Activated CD4-positive, alpha-beta T cell treated with anti-CD3 and anti-CD28 coated beads for 4 hours (primary cell): ENCODE data around the gene IL17RE.
"Not testable (repeated sequence)": the region's sequence is repeated elsewhere in the genome, so short reads cannot be mapped to it uniquely, and the experiment has no call there.

Source experiments
- DNase-seq, 2 donors: peaks; one replicate each; pipeline ENCODE4 v3.0.0-alpha.2; 2020

The IL17RE gene

DNA sequence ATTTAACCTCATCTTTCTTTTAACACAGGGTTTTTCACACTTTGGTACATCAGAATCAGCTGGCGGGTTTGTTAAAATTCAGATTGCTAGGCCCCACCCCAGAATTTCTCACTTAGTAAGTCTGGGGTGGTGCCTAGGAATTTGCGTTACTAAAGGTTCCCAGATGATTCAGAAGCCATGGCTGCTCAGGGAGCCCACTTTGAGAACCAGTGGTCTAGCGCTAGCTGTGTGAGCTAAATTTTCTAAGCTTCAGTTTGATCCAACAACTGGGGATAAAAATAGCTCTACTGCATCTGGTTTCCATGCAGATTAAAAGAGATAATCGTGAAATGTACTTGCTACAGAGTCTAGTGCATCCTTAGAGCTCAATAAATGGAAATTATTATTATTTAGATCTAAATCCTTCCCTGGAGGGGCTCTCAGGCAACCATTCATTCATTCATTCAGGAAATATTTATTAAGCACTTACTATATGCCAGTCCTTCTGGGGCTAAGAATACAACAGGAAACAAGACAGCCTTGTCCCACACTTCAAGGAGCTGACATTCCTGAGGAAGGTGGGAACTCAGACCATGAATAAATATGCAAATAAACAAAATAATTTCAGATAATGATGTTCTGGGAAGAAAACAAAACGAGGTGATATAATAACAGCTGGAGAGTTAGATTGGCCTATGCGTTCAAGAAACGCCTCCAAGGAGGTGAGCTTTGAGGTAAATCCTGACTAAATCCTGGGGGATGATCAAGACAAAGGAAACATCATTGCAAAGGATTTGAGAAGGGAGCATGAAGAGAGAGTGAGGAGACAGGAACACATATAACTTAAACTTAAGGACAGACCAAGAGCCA lies 18.7 kb upstream of the IL17RE start:
- DNase-seq = no peak

DNA sequence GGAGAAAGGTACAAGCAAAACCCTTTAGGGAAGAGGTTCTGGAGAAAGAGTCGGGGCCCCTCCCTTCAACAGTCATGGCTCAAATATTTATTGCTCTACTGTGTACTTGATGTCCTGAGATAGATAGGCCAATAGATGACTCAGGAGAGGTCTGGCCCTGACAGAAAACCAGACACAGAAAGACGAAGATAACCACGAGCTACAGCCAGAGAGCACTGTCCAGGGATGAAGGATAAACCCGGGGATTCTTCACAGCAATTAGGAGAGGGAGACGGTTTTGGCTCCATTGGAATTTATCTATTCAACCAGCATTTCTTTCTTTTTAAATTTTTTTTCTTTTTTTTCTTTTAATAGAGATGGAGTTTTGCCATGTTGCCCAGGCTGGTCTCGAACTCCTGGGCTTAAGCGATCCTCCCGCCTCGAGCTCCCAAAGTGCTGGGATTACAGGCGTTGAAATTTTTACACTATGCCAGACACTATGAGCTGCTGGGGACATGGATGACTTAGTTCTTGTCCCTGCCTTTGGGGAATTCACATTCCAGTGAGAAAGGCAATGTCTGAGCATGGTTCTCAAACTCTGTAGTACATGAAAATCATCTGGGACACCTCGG lies 18.0 kb upstream of the IL17RE start:
- no peak for DNase-seq

DNA sequence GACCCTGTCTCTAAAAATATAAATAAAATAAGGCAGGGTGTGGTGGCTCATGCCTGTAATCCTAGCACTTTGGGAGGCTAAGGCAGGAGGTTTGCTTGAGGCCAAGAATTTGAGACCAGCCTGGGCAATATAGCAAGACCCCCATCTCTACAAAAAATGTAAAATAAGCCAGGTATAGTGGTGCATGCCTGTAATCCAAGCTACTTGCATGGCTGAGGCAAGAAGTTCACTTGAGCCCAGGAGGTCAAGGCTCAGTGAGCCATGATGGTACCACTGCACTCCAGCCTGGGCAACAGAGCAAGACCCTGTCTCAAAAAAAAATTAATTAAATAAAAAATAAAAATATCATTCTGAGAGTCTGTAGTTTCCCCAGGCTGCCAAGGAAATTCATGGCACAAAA lies 16.3 kb upstream of the IL17RE start:
- DNase-seq = no peak

DNA sequence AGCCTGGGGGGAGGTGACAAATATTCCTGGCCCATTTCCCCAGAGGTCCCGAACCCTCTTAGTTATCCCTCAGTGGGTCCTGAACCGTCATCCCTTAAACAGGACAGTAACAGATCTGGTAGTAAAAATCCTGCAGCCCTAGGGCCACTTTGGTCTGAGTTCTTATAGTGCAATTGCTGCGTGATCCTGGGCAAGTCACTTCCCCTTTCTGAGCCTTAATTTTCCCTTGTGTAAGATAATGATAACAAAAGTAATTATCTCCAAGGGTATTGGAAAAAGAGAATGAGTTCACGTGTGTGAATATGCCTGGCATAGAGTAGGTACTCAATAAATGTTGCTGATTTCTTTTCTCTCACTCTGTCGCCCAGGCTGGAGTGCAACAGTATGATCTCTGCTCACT lies 15.2 kb upstream of the IL17RE start:
- DNase-seq = no peak

DNA sequence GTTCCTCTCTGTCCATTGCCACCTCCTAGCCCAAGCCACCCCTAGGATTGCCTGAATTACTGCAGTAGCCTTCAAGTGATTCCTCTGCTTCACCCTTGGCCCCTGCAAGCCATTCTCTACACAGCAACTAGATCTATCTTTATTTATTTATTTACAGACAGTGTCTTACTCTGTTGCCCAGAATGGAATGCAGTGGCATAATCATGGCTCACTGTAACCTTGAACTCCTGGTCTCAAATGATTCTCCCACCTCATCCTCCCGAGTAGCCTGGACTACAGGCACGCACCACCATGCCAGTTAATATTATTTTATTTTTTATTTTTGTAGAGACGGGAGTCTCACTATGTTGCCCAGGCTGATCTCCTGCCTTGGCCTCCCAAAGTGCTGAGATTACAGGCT lies 14.1 kb upstream of the IL17RE start:
- no peak for DNase-seq

DNA sequence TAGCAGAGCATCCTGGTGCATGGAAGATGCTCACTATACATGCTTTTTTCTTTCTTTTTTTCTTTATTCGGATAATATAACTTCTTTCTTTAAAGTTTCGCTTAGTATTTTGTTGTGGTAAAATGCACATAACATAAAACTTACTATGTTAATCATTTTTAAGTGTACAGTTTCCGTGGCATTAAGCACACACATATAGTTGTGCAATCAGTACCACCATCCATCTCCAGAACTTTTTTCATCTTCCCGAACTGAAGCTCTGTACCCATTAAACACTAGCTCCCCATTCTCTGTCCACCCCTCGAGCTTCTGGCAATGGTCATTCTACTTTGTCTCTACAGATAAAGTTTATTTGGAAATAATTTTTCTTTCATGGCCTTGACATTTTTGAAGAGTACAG lies 13.2 kb upstream of the IL17RE start:
- DNase-seq = no peak

DNA sequence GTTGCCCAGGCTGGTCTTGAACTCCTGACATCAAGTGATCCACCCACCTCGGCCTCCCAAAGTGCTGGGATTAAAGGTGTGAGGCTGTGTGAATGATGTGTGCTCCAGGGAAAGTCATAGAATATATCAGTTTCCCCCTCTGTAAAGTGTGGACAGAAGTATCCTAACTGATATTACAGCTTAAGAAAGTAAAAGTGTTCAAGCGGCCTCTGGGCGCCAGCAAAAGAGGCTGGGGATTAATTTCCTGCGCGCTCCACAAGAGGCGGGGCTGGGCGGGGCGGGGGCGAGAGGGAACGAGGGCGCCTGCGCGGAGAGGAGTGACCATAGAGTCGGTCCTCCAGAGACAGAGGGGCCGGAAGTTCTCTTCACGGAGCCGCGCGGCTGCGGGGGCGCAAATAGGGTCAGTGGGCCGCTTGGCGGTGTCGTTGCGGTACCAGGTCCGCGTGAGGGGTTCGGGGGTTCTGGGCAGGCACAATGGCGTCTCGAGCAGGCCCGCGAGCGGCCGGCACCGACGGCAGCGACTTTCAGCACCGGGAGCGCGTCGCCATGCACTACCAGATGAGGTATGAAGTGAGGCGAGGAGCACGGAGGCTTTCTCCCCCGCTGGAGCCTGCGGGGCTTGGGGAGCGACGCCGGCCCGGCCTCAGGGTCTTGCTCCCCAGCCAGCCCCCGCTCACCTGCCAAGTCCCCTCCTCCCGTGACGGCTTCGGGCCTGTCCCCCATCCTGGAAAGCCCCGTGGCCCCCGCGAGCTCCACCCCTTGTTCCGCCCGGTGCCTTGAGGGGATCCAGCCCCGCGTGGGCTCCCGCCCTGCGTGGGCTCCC lies 12.2 kb upstream of the IL17RE start, which contains the start of gene JAGN1:
JAGN1 (plus strand) TSS at position 362 of the 823 bp plus-strand sequence; CDS start at position 475, 113 bp downstream.
- peak; percentile 91 to 95 for DNase-seq

DNA sequence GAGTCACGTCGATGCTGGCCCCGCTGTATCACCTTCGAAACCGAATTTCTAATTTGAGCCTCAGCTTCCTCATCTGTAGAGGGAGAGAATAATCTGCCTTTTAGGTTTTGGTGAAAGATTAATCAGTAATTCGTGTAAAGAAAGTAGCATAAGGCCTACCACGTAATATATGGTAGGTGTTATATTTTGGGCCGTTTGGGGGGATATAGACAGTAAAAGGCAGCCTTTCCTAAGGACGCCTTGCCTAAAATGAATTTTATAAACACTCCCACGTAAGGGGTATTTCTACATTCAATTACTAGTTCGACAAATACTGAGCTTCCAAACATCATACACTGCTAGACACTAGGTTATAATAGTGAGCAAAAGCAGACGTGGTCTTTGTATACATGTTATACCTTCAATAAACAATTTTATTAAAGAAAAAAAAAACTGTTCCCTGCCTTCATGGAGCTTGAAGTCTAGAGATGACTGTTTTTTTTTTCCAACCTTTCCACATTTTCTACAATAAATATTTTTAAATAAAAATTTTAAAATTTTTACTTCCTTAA lies 11.5 kb upstream of the IL17RE start:
- DNase-seq = no peak

DNA sequence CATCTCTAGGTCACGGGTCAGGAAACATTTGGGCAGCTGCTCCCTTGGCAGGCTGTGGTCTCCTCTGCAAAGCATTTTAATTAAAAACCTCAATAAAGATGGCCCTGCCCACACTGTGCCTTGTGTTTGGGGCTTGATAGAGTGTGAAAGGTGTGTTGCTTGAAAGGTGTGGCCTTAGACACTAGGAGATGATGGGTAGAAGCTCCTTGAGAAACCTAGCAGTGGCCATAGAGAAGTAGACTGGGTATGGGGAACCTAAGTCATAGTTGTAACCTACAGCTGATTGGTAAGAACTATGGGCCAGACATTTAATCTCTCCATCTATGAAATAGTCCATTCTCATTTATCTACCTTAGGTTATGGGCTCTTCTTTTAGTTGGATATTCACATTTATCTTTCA lies 8.9 kb upstream of the IL17RE start:
- DNase-seq = no peak

DNA sequence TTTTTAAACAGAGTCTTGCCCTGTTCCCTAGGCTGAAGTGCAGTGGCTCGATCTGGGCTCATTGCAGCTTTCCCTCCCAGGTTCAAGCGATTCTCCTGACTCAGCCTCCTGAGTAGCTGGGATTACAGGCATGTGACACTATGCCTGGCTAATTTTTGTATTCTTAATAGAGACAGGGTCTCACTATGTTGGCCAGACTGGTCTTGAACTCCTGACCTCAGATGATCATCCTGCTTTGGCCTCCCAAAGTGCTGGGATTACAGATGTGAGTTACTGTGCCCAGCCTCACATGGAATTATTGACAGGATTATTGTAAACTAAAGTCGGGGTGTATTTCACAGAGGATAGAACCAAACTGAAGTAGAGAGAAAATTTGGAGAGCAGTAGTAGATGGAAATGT lies 6.9 kb upstream of the IL17RE start:
- not testable (repeated sequence) for DNase-seq

DNA sequence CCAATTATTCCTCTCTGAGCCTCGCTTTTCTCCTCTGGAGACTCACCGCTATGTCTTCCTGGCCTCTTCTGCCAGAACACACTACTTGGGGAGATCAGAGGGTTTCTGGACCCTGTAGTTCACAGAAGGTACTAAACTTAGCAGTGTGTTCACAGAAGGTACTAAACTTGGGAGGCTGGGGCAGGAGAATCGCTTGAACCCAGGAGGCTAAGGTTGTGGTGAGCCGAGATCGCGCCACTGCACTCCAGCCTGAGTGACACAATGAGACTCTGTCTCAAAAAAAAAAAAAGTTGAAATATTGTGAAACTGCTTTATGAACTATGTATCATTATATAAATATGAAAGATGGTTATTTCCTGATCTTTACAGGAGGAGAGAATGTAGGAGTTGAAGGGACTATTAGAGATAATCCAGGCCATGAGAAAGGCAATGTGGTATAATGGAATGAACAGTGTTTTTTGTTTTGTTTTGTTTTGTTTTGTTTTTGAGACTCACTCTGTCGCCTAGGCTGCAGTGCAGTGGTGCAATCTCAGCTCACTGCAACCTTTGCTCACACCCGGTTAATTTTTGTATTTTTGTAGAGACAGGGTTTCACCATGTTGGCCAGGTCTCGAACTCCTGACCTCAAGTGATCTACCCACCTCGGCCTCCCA lies 5.8 kb upstream of the IL17RE start:
- not testable (repeated sequence) for DNase-seq

DNA sequence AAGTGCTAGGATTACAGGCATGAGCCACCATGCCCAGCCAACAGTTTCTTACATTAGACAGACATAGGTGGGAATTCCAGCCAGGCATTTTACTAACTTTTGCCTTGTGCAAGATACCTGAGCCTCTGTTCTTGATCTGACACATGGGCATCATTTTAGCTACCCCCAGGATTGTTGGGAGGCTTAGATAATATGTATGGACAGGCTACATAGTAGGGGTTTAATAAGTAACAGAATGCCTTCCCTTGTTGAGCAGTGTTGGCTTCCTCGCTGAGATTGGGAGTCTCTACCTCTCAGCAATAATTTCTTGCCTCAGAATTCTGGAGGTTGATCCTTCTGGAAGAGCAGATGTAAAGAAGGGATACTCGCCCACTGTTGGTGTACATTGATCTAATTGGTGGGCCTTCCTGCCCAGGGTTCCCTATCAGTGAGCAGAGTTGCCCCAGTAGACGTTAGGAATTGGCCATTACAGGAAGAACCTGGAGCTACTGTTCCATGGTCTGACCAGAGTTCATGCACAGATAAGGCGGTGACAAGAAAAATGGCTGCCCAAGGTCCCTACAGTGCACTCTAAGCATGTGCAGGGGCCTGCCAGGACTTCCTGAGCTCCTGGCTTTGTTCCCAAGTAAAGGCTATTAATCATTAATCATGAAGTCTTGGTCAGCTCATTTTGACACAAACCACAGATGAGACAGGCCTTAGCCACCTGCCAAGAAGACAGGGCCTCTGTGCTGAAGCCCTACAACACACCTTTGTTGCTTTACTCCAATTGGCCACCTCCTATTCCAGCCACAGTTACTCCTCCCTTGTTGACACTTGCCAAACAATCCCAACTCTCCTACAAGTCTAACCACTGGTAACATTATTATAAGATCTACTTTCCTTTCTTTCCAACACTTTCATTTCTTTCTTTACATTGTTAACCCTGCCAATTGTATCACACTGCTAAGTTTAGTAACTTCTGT lies 5.0 kb upstream of the IL17RE start:
- DNase-seq = no peak

DNA sequence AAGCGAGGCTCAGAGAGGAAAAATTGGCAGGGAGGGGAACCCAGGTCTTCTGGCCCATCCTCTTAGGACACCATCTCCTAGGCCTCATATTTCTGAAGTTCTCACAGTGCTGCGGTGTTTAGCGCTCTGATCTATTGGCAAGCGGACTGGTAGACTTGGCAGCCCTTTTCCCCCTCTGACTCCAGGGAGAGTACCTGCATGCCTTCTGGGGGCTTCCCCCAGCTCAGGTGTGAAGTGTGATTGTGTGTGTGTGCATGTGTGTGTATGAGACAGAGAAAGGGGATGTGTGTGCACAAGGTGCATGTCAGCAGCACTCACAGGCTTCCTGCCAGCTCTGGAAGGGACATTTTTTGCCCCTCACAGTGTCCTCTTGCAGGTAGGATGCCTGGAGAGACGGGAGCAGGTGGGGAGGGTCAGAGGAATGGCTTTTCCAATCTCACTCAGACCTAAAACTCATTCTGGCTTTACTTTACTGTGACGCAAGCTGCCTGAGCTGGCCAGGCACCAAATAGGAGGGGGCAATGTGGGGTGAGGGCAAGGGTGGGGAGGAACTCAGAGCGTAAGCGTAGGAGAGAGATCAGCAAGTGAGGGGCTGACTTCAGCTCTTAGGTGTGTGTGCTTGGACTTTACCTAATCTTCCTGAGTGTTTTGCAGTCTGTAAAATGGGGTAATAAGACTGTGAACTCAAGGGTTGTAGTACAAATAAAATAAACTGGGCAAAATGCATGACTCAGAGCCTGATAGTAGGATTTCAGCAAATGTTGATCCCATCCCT lies 4.0 kb upstream of the IL17RE start:
- no peak for DNase-seq

DNA sequence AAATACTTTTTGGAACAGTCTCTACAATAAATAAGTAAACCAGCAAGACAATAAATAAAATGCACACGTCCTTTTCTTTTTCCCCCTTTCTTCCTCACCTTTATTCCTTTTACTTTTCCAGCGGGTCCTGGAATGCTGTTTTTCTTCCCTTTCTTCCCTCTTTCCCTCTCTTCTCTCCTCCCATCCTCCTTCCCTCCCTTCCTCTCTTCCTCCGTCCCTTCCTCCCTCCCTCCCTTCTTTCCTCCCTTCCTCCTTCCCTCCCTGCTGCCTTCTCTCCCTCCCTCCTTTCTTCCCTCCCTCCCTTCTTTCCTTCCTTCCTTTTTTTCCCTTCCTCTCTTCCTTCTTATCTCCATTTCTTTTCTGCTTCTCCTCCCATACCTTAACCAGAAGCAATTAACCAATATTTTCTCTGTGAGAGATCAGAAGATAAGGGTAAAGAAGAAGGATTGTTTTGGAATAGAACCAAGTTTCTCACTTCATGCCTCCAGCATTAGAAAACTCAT lies 3.3 kb upstream of the IL17RE start:
- no peak for DNase-seq

DNA sequence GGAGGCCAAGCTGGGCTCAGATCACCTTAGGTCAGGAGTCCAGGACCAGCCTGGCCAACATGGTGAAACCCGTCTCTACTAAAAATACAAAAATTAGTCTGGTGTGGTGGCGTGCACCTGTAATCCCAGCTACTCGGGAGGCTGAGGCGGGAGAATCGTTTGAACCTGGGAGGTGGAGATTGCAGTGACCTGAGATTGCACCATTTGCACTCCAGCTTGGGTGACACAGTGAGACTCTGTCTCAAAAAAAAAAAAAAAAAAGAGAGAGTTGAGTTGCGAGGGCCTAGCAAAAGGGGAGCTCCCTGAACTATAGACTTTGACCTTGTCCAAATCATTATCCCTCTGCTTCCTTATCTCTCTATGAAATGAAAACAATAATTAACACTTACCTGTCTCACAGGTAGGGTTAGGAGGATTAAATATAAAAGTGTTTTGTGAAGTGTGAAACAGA lies 1.7 kb upstream of the IL17RE start:
- not testable (repeated sequence) for DNase-seq

DNA sequence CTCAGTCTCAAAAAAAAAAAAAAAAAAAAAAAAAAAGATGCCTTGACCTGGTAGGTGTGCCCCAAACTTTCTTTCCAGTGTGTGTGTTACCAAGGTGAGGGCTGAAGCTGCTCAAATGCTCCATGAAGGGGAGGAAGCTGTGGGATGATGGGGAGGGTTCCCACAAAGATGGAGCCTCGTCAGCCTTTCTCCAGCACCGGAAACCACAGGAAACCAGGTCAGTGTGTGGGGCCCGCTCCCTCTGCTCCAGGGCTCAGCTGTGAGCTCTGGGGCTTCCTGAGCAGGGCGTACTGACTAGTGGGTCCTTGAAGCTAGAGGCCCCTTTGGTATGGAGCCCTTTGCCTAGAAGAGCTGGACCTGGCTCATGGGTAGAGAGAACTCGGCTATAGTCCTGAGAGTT lies 681 bp upstream of the IL17RE start:
- peak in 1 of 2 donors; percentile 35 for DNase-seq

DNA sequence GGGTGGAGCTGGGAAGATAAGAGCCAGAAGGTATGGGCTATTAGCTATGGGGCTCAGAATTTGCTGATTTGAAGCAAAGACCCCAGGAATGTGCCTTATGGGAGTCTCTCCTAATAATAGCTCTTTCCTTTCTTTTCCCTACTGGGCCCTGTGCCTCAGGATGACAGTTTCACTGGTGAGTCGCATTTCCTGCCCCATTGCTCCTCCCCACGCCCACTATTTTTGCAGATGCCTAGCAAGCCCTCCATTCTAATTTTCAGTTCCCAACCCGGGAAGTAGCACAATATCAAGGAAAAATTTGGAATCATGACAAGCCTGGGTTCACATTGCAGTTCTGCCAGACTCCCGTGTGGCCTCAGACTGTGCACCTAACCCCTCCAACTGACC lies 583 bp downstream of the IL17RE start:
- no peak for DNase-seq

DNA sequence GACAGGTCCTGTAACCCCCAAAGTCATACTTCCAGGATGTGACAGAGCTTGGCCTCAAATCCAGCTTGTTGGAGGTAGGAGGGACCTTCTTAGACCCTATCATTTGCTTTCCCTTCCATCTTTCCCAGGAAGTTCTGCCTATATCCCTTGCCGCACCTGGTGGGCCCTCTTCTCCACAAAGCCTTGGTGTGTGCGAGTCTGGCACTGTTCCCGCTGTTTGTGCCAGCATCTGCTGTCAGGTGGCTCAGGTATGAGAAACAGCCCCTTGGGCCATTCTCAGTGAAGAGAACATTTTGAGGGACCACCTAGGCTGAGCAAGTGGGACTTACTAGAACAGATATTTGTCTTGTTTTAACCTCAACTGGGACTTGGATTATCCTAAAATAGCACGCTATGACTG lies 1.3 kb downstream of the IL17RE start:
- DNase-seq = no peak

DNA sequence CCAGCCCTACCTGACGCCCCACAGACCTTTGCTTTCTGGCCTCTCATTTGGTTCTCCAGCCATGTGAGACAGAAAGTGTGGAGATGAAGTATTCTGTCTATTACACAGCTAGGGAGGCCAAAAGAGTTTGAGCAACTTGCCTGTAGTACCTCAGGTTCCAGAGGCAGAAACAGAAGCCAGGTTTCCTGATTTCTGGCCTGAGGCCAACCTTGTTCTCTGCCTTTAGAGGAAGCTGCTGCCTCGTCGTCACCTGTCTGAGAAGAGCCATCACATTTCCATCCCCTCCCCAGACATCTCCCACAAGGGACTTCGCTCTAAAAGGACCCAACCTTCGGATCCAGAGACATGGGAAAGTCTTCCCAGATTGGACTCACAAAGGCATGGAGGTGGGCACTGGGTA lies 3.8 kb downstream of the IL17RE start:
- DNase-seq = no peak

DNA sequence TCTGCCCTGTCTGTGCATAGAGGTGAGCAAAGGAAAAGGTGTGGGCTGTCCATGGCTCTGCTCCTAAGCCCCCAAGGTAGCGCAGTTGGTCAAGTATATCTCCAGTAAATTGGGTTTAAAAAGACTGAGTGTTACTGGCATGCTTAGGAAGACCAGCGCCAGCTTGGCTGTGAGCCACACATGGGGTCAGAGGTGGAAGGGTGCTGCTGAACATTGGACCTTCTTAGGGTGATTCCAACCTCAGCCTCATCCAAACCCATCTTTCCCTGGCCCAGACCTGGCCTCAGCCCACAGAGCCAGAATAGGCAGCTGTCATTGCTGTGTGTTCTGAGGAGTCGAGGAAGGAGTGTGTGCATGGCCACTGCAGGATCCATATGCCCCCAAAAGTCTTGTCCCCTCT lies 5.6 kb downstream of the IL17RE start:
- DNase-seq = no peak
